GM12874 (cell line): Measurements from ENCODE around the gene PAPOLG.
A peak's percentile ranks its signal among the peaks of the same experiment; 100 is the strongest.

Source experiments
- TF ChIP-seq, protein P1 (sequence below): IDR thresholded peaks from 2 replicates; pipeline ENCODE4 v1.5.1; 2011; ENCODE audit warnings: low read depth, mild to moderate bottlenecking, control low read depth, low read length, moderate library complexity; ENCODE audit not compliant: insufficient read depth

PAPOLG gene

GRCh38 chr2:60756097-60757087 lies at the start of gene PAPOLG:
Gene PAPOLG (plus strand): TSS chr2:60756268. CDS start chr2:60756479, 211 bp downstream.
- TF ChIP-seq, protein P1, sequence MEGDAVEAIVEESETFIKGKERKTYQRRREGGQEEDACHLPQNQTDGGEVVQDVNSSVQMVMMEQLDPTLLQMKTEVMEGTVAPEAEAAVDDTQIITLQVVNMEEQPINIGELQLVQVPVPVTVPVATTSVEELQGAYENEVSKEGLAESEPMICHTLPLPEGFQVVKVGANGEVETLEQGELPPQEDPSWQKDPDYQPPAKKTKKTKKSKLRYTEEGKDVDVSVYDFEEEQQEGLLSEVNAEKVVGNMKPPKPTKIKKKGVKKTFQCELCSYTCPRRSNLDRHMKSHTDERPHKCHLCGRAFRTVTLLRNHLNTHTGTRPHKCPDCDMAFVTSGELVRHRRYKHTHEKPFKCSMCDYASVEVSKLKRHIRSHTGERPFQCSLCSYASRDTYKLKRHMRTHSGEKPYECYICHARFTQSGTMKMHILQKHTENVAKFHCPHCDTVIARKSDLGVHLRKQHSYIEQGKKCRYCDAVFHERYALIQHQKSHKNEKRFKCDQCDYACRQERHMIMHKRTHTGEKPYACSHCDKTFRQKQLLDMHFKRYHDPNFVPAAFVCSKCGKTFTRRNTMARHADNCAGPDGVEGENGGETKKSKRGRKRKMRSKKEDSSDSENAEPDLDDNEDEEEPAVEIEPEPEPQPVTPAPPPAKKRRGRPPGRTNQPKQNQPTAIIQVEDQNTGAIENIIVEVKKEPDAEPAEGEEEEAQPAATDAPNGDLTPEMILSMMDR = no peak

DNA sequence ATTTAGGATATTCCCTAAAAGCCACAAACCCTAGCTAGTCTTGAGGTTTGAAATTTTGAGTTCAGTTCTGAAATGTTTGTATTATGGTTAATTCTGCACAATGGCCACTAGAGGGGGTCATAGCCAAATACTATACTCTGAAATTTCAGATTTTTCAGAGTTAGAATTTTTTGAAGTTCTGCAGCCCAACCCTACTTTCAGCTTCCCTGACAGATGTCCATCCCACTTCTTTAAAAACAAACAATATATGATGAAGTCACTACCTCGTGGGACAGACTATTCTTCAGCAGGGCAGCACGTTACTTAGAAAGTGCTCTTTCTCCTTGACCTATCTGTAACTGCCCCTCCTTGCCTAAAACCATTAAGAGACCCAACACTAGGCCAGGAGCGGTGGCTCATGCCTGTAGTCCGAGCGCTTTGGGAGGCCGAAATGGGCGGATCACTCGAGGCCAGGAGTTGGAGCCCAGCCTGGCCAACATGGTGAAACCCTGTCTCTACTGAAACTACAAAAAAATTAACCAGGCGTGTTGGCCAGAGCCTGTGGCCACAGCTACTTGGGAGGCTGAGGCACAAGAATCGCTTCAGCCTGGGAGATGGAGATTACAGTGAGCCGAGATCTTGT lies 48.2 kb upstream of the PAPOLG start:
- TF ChIP-seq, protein P1 = peak; percentile 45; the same call in 1 of the 2 replicates

GRCh38 chr2:60708630-60709320 lies 47.3 kb upstream of the PAPOLG start:
- TF ChIP-seq, protein P1 = no peak

- TF ChIP-seq, protein P1 = no peak
These were observed 45.4 kb upstream of the PAPOLG start for GRCh38 chr2:60710707-60711106.

DNA sequence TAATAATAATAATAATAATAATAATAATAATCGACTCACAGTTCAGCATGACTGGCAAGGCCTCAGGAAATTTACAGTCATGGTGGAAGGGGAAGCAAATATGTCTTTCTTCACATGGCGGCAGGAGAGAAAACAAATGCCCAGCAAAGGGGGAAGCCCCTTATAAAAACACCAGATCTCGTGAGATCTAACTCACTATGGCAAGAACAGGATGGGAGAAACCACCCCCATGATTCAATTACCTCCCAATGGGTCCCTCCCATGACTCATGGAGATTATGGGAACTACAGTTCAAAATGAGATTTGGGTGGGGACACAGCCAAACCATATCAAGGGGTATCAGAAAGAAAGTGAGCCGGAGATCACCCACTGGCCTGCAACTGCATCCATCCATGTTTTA lies 40.5 kb upstream of the PAPOLG start:
- TF ChIP-seq, protein P1 = no peak

- TF ChIP-seq, protein P1 = no peak
These were observed 38.4 kb upstream of the PAPOLG start for GRCh38 chr2:60717691-60718090.

DNA sequence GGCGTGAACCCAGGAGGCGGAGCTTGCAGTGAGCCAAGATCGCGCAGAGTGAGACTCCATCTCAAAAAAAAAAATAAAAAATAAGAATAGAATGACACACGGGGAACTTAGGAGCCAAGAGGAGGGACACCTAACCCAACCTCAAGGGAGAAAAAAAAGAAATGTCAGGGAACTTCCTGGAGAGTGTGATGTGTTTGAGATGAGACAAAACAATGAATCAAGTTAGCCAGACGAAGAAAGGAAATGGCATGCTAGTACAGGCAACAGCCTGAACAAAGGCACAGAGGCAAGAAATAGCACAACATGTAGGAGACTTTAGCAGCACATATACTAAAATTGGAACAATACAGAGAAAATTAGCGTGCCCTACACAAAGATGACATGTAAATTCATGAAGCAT lies 36.7 kb upstream of the PAPOLG start:
- TF ChIP-seq, protein P1 = no peak
